ENCODE data around the gene MYBBP1A. TPM values are rescaled to one million over a fixed set of nuclear protein-coding genes. Genes with fewer than 3 reads are reported as not detected.

MYBBP1A gene
- total and polyA plus RNA-seq, 2 of the 8 experiments (the other 6 are each of a cell fraction or from before 2014, with no cell fraction given) = 46.8 to 151 TPM

- no peak overlapping the region for H3K9ac ChIP-seq (replicated peaks in 1 of 4; ENCODE audit: extremely low read depth in 1 of 4, low read depth in 3 of 4, low read length in 3 of 4)
- H2AK5ac ChIP-seq (ENCODE audit: low read depth, low read length) = no peak overlapping the region
- ChIA-PET POLR2A (ENCODE audit: partially characterized antibody) (interaction anchor here (1.1 kb wide), 1 partner anchor 19 kb away, joined by 3 read pairs; no protein-coding TSS in a partner anchor), CTCF (ENCODE audit: partially characterized antibody) (interaction anchor here (1.3 to 8.8 kb wide), 4 partner anchors 12 to 46 kb away, joined by 3 to 114 read pairs (median 36); no protein-coding TSS in a partner anchor)
- no peak overlapping the region for H3K27ac ChIP-seq (ENCODE audit: low read depth, low read length)
- no peak overlapping the region for H4K5ac ChIP-seq (ENCODE audit: insufficient read length, low read depth, low read length)
- H3K36me3 ChIP-seq (ENCODE audit: control insufficient read depth in 2 of 4, insufficient read depth in 4 of 4, low read length in 3 of 4) = no peaks in the 10 kb centered on the region
- H3K14ac ChIP-seq (ENCODE audit: insufficient read length) = no peak overlapping the region
- H4K20me1 ChIP-seq (replicated peaks in 1 of 2; ENCODE audit: control insufficient read depth in 1 of 2, insufficient read depth in 2 of 2, low read length in 2 of 2) = no peaks in the 10 kb centered on the region
- H3K79me1 ChIP-seq (ENCODE audit: low read depth, low read length) = no peaks in the 10 kb centered on the region
- peaks cover 3 to 22% (median 20%) of the 10 kb centered on the region in 4 experiments for H3K27me3 ChIP-seq (replicated peaks in 1 of 4; ENCODE audit: control insufficient read depth in 3 of 4, extremely low read depth in 1 of 4, insufficient read depth in 3 of 4, low read length in 3 of 4)
- H3K79me2 ChIP-seq (ENCODE audit: control insufficient read depth in 1 of 2, insufficient read depth in 2 of 2, low read length in 2 of 2) = no peaks in the 10 kb centered on the region
- H3K4me1 ChIP-seq (replicated peaks in 1 of 4; ENCODE audit: control insufficient read depth in 3 of 4, insufficient read depth in 4 of 4, low read length in 3 of 4) = peaks cover 4 to 32% (median 23%) of the 10 kb centered on the region in 4 experiments
- H2BK15ac ChIP-seq (ENCODE audit: low read length) = peak overlapping the region; percentile 83; the same call in 1 of the 2 replicates
- H3K9me3 ChIP-seq (ENCODE audit: insufficient read depth in 2 of 2, low read depth in 1 of 2, low read length in 1 of 2) = no peaks in the 10 kb centered on the region
- 86% methylated on average over 11 of the region's 11 CpGs; no CpG with 5 or more reads in 1 of the 2 experiments for WGBS, 2 experiments (ENCODE audit: extremely low coverage in 1 of 2, insufficient coverage in 1 of 2, insufficient read length in 1 of 2, insufficient replicate concordance in 2 of 2, low coverage in 1 of 2, low lambda C conversion rate in 2 of 2, missing lambda C conversion rate in 1 of 2)
- no peak overlapping the region for H2BK20ac ChIP-seq (ENCODE audit: low read length)
- H2BK5ac ChIP-seq (ENCODE audit: low read depth, low read length) = no peak overlapping the region; the same call in 1 of the 2 replicates
- peaks cover 6% of the 10 kb centered on the region; the same call in 1 of the 2 replicates for H3K23me2 ChIP-seq (ENCODE audit: low read depth, low read length)
- no peak overlapping the region for H3K4ac ChIP-seq (replicated peaks; ENCODE audit: insufficient read length, low read depth, low read length)
- no peak for DNase-seq (ENCODE audit: low read depth in 1 of 2, low spot score in 2 of 2)
- H3K4me2 ChIP-seq (ENCODE audit: insufficient read depth in 1 of 2, low read depth in 2 of 2, low read length in 2 of 2) = no peak overlapping the region
- no peak overlapping the region for H3K23ac ChIP-seq (ENCODE audit: insufficient read length)
- no peak overlapping the region for H2BK12ac ChIP-seq (ENCODE audit: low read depth, low read length)
- H3K4me3 ChIP-seq (ENCODE audit: extremely low read depth in 1 of 4, insufficient read depth in 2 of 4, low read depth in 3 of 4, low read length in 4 of 4) = no peak overlapping the region
- H2BK120ac ChIP-seq (replicated peaks; ENCODE audit: low read depth, low read length) = no peak overlapping the region
- no peak overlapping the region for H3K18ac ChIP-seq (ENCODE audit: extremely low read depth, low read length)
- H3K56ac ChIP-seq (replicated peaks; ENCODE audit: insufficient read length, low read depth, low read length) = no peak overlapping the region
- FAIRE-seq = no peak
- H4K91ac ChIP-seq (replicated peaks; ENCODE audit: insufficient read length, low read length) = no peak overlapping the region
- no peak overlapping the region for H2AFZ ChIP-seq (ENCODE audit: low read length)
- no peak overlapping the region for H4K8ac ChIP-seq (ENCODE audit: extremely low read depth, insufficient read depth, low read length)
- TF ChIP-seq CBX8 (IDR thresholded peaks at IDR 0.05; ENCODE audit: borderline replicate concordance, low read depth, low read length) (no peak), CREB1 (IDR thresholded peaks at IDR 0.05) (no peak), GTF2F1 (IDR thresholded peaks at IDR 0.05; ENCODE audit: borderline replicate concordance, low read depth, low read length) (no peak), SP2 (IDR thresholded peaks at IDR 0.05; ENCODE audit: low read length) (no peak), POLR2AphosphoS5 (IDR thresholded peaks at IDR 0.05; ENCODE audit: low read depth, low read length) (no peak), NANOG (IDR thresholded peaks at IDR 0.05; ENCODE audit: insufficient read depth, low read depth, low read length, poor library complexity, severe bottlenecking) (no peak), KDM1A (IDR thresholded peaks at IDR 0.05; ENCODE audit: borderline replicate concordance, low read length) (no peak), SRF (IDR thresholded peaks at IDR 0.05; ENCODE audit: low read depth, low read length) (no peak), ATF3 (IDR thresholded peaks at IDR 0.05; ENCODE audit: insufficient read depth, low read depth, low read length) (no peak), KDM4A (IDR thresholded peaks at IDR 0.05; ENCODE audit: low read depth, low read length, severe bottlenecking) (no peak), CEBPB (IDR thresholded peaks at IDR 0.05; ENCODE audit: low read depth, low read length) (no peak), CBX5 (IDR thresholded peaks at IDR 0.05; ENCODE audit: low read depth, low read length) (no peak), SP1 (IDR thresholded peaks at IDR 0.05; ENCODE audit: low read depth, low read length) (no peak), E2F6 (IDR thresholded peaks at IDR 0.05) (no peak)
Observed at GRCh38 chr17:4579678-4580077, 24.5 kb upstream of the MYBBP1A start.
